ENCODE measurements around the gene COQ4. TPM values are rescaled to one million over a fixed set of nuclear protein-coding genes. Genes with fewer than 3 reads are reported as not detected.

The COQ4 gene
- total and polyA plus RNA-seq, 2 experiments from 2014 or later: 35.3 to 37.0 TPM

- peak; percentile 73 for DNase-seq (ENCODE audit: low spot score)
- H3K27me3 Mint-ChIP-seq (ENCODE audit: insufficient read depth, low read depth, poor library complexity): peaks cover 16% of the 10 kb centered on the region
- no peaks in the 10 kb centered on the region; the same call in 2 of the 3 replicates for H3K9me3 Mint-ChIP-seq
- peak within 1 kb of the TSS; percentile 99 for H3K4me2 ChIP-seq
- H4K20me1 ChIP-seq (replicated peaks; ENCODE audit: insufficient read depth): peaks cover 12% of the 10 kb centered on the region
- H3K27ac Mint-ChIP-seq: peak within 1 kb of the TSS; percentile 95
- H3K27me3 ChIP-seq (ENCODE audit: insufficient read depth): no peaks in the 10 kb centered on the region
- TF ChIP-seq CREB1 (CRISPR knock-in tag; IDR thresholded peaks at IDR 0.05; ENCODE audit: low read depth) (peak; percentile 96), REST (IDR thresholded peaks at IDR 0.05; ENCODE audit: unreplicated experiment) (no peak)
- H3F3A ChIP-seq (replicated peaks; ENCODE audit: low read depth): peaks cover 13% of the 10 kb centered on the region; the same call in 1 of the 2 replicates
- H3K9me2 ChIP-seq (ENCODE audit: insufficient read depth): no peaks in the 10 kb centered on the region
- ATAC-seq: peak; percentile 62
- H3K4me3 ChIP-seq: peak within 1 kb of the TSS; percentile 97
- H3K4me3 Mint-ChIP-seq: peak within 1 kb of the TSS; percentile 91
- H3K36me3 Mint-ChIP-seq (ENCODE audit: low read depth): peaks cover 9% of the 10 kb centered on the region
- H3K4me1 Mint-ChIP-seq: peaks cover 13% of the 10 kb centered on the region
- no peaks in the 10 kb centered on the region; the same call in 1 of the 2 replicates for H3K36me3 ChIP-seq (ENCODE audit: insufficient read depth)
- peak within 1 kb of the TSS; percentile 94 for H3K27ac ChIP-seq (ENCODE audit: low read depth)
- peaks cover 21% of the 10 kb centered on the region for H3K79me2 ChIP-seq (replicated peaks; ENCODE audit: insufficient read depth)
- peaks cover 8% of the 10 kb centered on the region; the same call in 1 of the 2 replicates for H3K4me1 ChIP-seq (ENCODE audit: insufficient read depth)
- H2AFZ ChIP-seq: peak within 1 kb of the TSS; percentile 84
These were observed 47.2 kb upstream of the COQ4 start, which contains the start of gene GOLGA2 for GRCh38 chr9:128275198-128276007. TSS of gene GOLGA2 (minus strand) at chr9:128276007. CDS start at chr9:128275976, 31 bp downstream.

GRCh38 chr9:128276008-128276573 is 46.5 kb upstream of the COQ4 start, which contains the start of gene SWI5:
TSS of gene SWI5 (plus strand) at chr9:128276276.
- Histone ChIP-seq H3K27me3 (ENCODE audit: insufficient read depth) (no peaks in the 10 kb centered on the region), H3K36me3 (ENCODE audit: insufficient read depth) (no peaks in the 10 kb centered on the region; the same call in 1 of the 2 replicates), H3K4me1 (ENCODE audit: insufficient read depth) (peaks cover 8% of the 10 kb centered on the region; the same call in 1 of the 2 replicates), H4K20me1 (replicated peaks; ENCODE audit: insufficient read depth) (peaks cover 12% of the 10 kb centered on the region), H3K79me2 (replicated peaks; ENCODE audit: insufficient read depth) (peaks cover 21% of the 10 kb centered on the region), H3F3A (replicated peaks; ENCODE audit: low read depth) (peaks cover 13% of the 10 kb centered on the region; the same call in 1 of the 2 replicates), H3K27ac (ENCODE audit: low read depth) (peak within 1 kb of the TSS; percentile 94), H3K4me2 (peak within 1 kb of the TSS; percentile 99), H3K9me2 (ENCODE audit: insufficient read depth) (no peaks in the 10 kb centered on the region), H3K4me3 (peak within 1 kb of the TSS; percentile 97), H2AFZ (peak within 1 kb of the TSS; percentile 84)
- peaks cover 9% of the 10 kb centered on the region for H3K36me3 Mint-ChIP-seq (ENCODE audit: low read depth)
- peak within 1 kb of the TSS; percentile 91 for H3K4me3 Mint-ChIP-seq
- H3K27ac Mint-ChIP-seq: peak within 1 kb of the TSS; percentile 95
- ATAC-seq: peak; percentile 91
- peak; percentile 100 for DNase-seq (ENCODE audit: low spot score)
- peaks cover 17% of the 10 kb centered on the region for H3K27me3 Mint-ChIP-seq (ENCODE audit: insufficient read depth, low read depth, poor library complexity)
- no peaks in the 10 kb centered on the region; the same call in 2 of the 3 replicates for H3K9me3 Mint-ChIP-seq
- peaks cover 13% of the 10 kb centered on the region for H3K4me1 Mint-ChIP-seq
- no peak for TF ChIP-seq REST (IDR thresholded peaks at IDR 0.05; ENCODE audit: unreplicated experiment)
- TF ChIP-seq ZNF462 (CRISPR knock-in tag; IDR thresholded peaks at IDR 0.05): no peak
- peak; percentile 99 for TF ChIP-seq POLR2AphosphoS5 (IDR thresholded peaks at IDR 0.05; ENCODE audit: low read depth)
